AG10803 (cell line): ENCODE results near the gene APOA4.
"Not testable (repeated sequence)": the region's sequence is repeated elsewhere in the genome, so short reads cannot be mapped to it uniquely, and the experiment has no call there.

Experiments
- DNase-seq: peaks from one replicate; pipeline ENCODE4 v3.0.0; 2010; ENCODE audit warnings: low read depth
- H3K4me3 ChIP-seq: 2 replicates; pipeline ENCODE4 v1.5.1; 2011; ENCODE audit warnings: mild to moderate bottlenecking, low read length, control low read depth
- TF ChIP-seq, protein P1 (sequence below): conservative IDR thresholded peaks from 2 replicates; pipeline ENCODE4 v1.5.1; 2011; ENCODE audit warnings: mild to moderate bottlenecking, low read length, control low read depth, inconsistent platforms

Gene APOA4

GRCh38 chr11:116835791-116836631 is 12.9 kb upstream of the APOA4 start:
- DNase-seq, result peak; percentile 90
- H3K4me3 ChIP-seq, result peak overlapping the region; percentile 33
- TF ChIP-seq, protein P1, sequence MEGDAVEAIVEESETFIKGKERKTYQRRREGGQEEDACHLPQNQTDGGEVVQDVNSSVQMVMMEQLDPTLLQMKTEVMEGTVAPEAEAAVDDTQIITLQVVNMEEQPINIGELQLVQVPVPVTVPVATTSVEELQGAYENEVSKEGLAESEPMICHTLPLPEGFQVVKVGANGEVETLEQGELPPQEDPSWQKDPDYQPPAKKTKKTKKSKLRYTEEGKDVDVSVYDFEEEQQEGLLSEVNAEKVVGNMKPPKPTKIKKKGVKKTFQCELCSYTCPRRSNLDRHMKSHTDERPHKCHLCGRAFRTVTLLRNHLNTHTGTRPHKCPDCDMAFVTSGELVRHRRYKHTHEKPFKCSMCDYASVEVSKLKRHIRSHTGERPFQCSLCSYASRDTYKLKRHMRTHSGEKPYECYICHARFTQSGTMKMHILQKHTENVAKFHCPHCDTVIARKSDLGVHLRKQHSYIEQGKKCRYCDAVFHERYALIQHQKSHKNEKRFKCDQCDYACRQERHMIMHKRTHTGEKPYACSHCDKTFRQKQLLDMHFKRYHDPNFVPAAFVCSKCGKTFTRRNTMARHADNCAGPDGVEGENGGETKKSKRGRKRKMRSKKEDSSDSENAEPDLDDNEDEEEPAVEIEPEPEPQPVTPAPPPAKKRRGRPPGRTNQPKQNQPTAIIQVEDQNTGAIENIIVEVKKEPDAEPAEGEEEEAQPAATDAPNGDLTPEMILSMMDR, result peak; percentile 55

DNA sequence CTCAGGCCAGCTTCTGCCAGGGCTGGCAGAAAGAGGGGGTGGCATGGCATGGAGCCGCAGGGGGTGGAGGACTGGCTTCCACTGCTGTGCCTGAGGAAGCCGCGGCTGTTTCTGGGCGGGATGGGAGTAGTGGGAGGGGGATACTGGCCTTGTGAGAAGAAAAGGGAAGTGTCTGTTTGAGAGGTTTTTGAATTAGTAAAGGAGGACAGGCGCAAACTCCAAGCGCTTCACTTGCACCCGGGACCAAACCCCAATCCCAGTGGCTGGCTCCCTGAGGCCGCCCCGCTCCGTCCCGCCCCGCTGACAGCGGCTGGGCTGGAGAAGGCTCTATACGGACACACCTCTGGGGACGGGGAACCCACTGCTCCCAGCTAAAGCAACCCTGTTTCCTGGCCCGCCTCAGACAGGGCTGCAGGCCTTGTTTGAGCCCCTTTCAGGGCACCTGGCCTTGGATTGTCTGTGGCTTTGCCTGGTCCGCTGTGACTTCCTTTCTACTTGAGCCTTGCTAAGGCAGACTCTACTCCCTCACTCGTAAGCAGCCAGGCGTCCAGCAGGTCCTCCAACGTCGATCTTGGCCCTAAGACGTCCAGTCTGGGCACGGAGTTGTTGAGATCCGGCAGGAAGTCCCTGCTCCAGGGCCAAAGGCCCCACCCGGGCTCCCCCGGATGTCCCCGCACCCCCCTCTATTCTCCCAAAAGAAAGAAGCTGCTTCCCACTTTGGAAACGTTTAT is 12.1 kb upstream of the APOA4 start:
- no peak overlapping the region; the same call in 1 of the 2 replicates for H3K4me3 ChIP-seq
- TF ChIP-seq, protein P1, result no peak
- no peak for DNase-seq

DNA sequence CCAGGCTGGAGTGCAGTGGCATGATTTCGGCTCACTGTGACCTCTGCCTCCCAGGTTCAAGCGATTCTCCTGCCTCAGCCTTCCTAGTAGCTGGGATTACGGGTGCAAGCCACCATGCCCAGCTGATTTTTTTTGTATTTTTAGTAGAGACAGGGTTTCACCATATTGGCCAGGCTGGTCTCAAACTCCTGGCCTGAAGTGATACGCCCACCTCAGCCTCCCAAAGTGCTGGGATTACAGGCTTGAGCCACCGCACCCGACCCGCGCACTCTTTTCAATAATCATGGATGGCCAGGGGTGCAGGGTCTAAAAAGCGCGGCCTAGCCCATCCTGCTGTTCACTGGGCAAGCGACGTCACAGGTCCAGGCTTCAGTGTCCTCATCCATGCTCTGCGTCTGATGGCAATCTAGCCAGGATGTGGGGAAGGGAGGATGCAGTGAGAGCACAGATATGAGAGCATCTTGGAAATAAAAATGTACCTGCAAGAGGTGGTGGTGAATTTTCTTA is 11.5 kb upstream of the APOA4 start:
- not testable (repeated sequence) for H3K4me3 ChIP-seq, DNase-seq

GRCh38 chr11:116833816-116834534 is 10.9 kb upstream of the APOA4 start:
- TF ChIP-seq, protein P1, result no peak
- no peak for DNase-seq
- no peak overlapping the region for H3K4me3 ChIP-seq

- TF ChIP-seq, protein P1, result no peak
- H3K4me3 ChIP-seq, result no peak overlapping the region
- no peak for DNase-seq
Measured at GRCh38 chr11:116833491-116833815, 10.3 kb upstream of the APOA4 start.

- H3K4me3 ChIP-seq, result no peak overlapping the region
- TF ChIP-seq, protein P1, result no peak
- DNase-seq, result no peak
Measured at GRCh38 chr11:116832350-116833290, 9.5 kb upstream of the APOA4 start.
